ENCODE measurements around the gene SV2A. TPM values are rescaled to one million over a fixed set of nuclear protein-coding genes. Genes with fewer than 3 reads are reported as not detected.
"Not testable (repeated sequence)": the region's sequence is repeated elsewhere in the genome, so short reads cannot be mapped to it uniquely, and the experiment has no call there.

The SV2A gene
- total RNA-seq, 1 donor from 2014 or later = 1.7 TPM

- no peak for ATAC-seq
- DNase-seq (ENCODE audit: low spot score) = peak; percentile 75
- intact Hi-C loops (cut with DNase I) = no loop called here
Measured at GRCh38 chr1:149888999-149889289, 28.7 kb downstream of the SV2A start.

DNA sequence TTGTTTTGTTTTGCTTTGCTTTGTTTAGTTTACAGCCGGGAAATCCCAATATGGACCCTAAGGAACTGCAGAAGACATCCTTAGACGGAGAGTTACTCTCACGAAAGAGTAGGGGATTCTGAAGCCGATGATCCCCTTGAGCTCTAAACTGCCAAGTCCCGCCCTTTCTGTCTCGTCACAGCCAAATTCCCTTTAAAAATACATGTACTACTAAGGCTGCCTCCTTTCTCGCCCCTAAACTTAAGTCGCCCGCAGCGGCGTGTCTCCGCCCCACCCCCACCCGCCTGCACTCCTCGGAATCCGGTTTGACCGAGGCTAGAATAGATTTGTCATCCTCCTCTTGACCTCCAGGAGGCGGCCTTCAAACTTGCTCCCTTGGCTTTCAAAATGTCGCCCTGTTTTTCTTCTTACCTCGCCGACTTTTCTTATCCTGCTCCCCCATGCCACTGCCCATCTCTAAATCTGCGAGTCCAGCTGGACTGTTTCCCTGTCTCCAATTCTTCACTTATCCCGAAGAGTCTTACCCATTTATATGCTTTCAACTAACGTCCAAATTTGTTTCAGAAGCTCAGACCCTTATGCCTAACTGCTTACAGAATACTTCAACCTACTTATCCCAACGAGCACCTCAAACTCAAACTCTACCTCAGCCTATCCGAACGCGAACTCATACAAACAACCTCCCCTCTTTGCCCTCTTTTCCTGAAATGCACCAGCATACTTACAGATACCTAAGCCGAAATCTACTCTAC lies 29.2 kb downstream of the SV2A start:
- peak; percentile 63 for ATAC-seq
- DNase-seq (ENCODE audit: low spot score) = peak; percentile 90
- intact Hi-C loops (cut with DNase I) = no loop called here

DNA sequence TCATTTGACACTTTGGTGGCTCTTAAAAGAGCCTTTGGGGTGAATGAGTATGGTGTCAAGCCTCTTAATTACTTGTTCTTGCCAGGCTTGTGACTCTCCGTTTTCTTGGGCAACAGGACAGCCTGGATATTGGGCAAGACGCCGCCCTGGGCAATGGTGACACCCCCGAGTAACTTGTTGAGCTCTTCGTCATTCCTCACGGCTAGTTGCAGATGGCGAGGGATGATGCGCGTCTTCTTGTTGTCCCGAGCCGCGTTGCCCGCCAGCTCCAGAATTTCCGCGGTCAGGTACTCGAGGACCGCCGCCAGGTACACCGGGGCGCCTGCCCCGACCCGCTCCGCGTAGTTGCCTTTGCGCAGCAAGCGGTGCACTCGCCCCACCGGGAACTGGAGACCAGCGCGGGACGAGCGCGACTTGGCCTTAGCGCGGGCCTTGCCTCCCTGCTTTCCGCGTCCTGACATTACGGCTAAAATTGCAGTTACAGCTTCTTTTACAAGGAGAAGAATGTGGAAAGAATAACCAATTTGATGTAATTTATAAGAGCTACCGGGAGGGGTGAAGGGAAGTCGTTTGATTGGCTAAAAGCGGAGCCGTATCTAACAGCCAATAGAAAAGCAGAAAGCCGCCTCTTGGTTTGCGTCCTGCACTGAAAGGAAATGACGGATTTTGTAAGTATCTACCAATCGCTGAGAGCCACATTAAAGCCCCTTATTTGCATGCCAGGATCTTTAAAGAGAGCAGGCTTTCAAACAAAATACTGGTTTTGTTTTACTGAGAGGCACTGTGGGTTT lies 30.0 kb downstream of the SV2A start:
- peak; percentile 84 for DNase-seq (ENCODE audit: low spot score)
- ATAC-seq = peak; percentile 86
- intact Hi-C loops (cut with DNase I) = no loop called here

DNA sequence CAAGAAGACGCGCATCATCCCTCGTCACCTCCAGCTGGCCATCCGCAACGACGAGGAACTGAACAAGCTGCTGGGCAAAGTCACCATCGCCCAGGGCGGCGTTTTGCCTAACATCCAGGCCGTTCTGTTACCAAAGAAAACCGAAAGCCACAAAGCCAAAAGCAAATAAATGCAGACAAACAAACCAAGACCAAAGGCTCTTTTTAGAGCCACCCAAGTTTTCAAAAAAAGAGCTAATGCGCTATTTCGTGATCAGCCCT lies 30.5 kb downstream of the SV2A start:
- intact Hi-C loops (cut with DNase I); ATAC-seq; DNase-seq (ENCODE audit: low spot score): not testable (repeated sequence)

DNA sequence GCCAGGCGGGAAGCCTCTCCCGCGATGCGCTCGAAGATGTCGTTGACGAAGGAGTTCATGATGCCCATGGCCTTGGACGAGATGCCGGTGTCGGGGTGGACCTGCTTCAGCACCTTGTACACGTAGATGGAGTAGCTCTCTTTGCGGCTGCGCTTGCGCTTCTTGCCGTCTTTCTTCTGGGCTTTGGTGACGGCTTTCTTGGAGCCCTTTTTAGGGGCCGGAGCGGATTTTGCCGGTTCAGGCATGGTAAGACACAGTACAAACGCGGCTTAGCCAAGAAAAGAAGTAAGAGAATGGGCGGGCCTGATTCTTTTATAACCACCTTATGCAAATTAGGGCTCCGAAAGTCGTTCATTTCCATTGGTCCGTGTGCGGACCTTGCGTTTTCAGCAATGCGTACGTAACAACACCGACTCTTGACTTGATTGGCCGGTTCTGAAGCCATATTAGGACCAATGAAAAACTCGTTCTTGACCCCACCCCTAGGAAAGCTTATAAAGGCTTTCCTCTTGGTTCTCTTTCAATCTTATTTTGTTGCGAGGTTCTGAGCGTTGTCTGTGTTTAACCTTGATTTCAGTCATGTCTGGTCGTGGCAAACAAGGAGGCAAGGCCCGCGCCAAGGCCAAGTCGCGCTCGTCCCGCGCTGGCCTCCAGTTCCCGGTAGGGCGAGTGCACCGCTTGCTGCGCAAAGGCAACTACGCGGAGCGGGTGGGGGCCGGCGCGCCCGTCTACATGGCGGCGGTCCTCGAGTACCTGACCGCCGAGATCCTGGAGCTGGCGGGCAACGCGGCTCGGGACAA lies 31.0 kb downstream of the SV2A start:
- intact Hi-C loops (cut with DNase I) = no loop called here
- peak; percentile 90 for ATAC-seq
- peak; percentile 89 for DNase-seq (ENCODE audit: low spot score)

DNA sequence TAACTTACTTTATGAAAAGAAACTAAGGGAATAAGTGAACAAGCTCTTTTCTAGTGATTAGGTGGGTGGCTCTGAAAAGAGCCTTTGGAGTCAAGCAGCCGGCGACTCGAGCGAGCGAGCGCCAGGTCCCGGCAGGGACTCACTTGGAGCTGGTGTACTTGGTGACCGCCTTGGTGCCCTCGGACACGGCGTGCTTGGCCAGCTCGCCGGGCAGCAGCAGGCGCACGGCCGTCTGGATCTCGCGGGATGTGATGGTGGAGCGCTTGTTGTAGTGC lies 31.6 kb downstream of the SV2A start:
- DNase-seq (ENCODE audit: low spot score); intact Hi-C loops (cut with DNase I): not testable (repeated sequence)
- ATAC-seq = peak; percentile 2

DNA sequence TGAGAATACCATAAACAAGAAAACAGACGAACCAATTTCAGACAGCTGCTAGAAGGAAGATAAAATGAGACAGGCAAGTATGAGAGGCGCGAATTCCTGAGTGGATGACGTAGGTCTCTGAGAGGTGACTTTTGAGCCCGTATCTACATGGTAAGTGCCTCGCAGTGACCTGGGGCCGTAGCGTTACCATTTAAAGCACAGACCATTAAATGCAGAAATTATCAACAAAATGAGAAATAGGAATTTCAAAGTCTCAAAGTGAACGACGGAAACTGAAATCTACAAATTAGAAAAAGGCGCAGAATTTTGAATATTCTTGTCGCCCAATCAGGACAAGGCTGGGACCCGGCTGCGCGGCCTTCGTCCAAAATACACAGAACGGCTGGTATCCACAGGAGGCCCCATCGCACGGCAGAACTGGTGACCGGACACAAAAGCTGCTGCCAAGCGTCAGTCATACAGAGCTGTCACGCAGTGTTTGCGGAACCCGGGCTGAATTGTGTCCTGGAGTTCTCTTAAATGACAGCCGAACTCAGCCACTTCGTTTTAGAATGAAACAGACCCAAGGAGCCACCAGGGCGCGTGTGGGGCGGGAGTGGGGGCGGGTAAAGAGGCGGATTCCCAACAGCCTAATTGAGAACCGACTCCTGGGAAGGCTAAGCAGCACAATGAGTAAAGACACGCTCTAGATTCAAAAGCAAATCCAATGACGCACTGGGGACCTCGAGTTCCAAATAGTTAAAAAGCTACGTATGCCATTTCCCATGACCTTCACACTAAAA lies 32.1 kb downstream of the SV2A start:
- peak; percentile 74 for ATAC-seq
- peak; percentile 92 for DNase-seq (ENCODE audit: low spot score)
- intact Hi-C loops (cut with DNase I) = no loop called here

- no peak for ATAC-seq
- intact Hi-C loops (cut with DNase I) = no loop called here
- no peak for DNase-seq (ENCODE audit: low spot score)
Measured at GRCh38 chr1:149884433-149885338, 33.0 kb downstream of the SV2A start.

DNA sequence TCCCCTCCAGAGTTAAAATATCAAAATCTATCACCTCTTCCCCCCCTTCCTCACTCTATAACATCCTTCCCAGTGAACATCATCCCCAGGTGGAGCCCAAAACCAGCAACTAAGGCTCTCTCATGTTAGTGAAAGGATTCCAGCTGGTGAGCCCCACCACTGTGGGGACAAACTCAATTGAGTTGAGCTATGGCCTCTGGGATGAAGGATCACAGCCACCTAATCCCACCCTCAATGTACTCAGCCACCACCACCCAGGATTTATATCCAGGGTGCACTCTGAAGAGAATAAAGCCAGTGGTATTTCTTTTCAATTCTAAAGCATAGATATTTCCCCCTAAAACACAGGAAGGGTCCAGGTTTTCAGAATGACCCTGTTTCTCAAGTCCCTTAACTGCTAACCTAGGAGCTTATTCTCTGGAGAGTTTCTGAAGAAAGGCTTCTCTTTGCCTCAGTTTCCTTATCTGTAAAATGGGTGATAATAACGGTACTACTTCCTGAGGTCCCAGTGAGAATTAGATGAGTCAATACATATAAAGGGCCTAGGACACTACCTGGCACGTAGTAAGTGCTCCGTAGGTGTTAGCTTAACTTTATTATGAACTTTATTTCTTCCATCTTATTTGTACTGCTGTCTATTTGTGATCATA lies 33.9 kb downstream of the SV2A start:
- DNase-seq (ENCODE audit: low spot score) = no peak
- intact Hi-C loops (cut with DNase I) = no loop called here
- no peak for ATAC-seq

DNA sequence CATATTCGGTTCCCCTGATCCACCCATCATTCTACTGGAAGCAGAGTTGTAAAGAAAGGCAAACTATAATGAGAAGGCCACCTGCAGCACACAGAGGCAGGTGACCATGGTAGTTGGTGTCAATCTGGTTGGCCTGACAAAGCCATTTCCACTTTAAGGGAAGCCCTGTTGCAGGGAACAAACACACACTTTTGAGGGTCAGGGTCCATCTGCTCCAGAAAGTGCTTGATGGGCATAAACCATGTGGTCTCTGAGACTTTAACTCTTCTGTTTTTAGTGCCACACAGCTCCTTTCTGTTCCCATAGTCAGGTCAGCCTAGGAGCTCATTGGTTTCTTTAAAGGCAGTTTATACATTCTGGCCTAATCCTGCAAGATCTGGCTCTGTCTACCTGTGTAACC lies 35.8 kb downstream of the SV2A start:
- intact Hi-C loops (cut with DNase I) = no loop called here
- no peak for DNase-seq (ENCODE audit: low spot score)
- ATAC-seq = no peak

GRCh38 chr1:149879556-149879955 lies 38.1 kb downstream of the SV2A start:
- DNase-seq (ENCODE audit: low spot score) = no peak
- ATAC-seq = no peak
- intact Hi-C loops (cut with DNase I) = no loop called here

- ATAC-seq (no peak), DNase-seq (ENCODE audit: low spot score) (no peak)
- intact Hi-C loops (cut with DNase I) = no loop called here
Measured at GRCh38 chr1:149877211-149877946, 40.3 kb downstream of the SV2A start.

DNA sequence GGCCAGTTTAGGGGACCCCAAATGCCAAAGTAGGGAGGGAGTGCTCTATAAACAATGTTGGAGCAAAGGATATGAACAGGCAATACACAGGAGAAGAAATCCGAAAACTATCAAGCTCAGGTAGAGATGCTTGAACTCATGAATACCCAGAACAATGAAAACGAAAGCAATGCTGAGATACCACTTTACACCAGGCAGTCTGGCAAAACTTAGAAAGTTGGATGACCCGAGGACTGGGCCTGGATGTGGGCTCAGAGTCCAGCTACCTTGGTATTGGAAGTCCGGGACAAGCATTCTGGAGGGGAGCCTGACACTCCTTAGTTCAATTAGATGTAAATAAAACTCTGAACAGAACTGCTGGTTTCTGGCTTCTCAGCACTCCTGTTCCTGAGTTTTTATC lies 44.6 kb downstream of the SV2A start:
- ATAC-seq; intact Hi-C loops (cut with DNase I); DNase-seq (ENCODE audit: low spot score): not testable (repeated sequence)

- DNase-seq (ENCODE audit: low spot score); intact Hi-C loops (cut with DNase I): not testable (repeated sequence)
- ATAC-seq = peak; percentile 53
Measured at GRCh38 chr1:149866887-149867286, 50.8 kb downstream of the SV2A start.

DNA sequence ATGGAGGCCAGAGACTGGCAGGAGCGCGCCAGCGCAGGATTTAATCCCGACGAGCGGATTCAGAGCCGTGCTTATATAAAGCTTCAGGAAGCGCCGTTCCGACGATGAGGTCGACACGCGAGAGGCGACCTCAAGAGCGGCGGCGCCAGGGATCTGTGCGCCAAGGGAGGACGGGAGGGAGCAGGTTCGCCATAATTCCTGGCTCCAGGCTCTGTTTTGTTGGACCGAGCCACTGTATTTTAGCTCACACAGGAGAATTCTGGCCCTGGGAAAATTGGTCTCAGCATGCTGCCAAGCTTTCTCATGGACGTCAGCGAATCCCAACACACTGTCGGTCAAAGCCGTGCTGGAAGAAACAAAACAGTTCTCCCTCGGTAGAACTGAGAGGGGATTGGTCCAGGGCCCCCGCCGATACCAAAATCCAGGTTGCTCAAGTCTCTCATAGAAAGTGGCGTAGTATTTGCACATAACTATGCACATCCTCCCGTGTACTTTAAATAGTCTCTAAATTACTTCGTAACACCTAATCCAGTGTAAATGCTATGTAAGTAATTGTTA lies 56.1 kb downstream of the SV2A start:
- peak; percentile 71 for ATAC-seq
- intact Hi-C loops (cut with DNase I); DNase-seq (ENCODE audit: low spot score): not testable (repeated sequence)

DNA sequence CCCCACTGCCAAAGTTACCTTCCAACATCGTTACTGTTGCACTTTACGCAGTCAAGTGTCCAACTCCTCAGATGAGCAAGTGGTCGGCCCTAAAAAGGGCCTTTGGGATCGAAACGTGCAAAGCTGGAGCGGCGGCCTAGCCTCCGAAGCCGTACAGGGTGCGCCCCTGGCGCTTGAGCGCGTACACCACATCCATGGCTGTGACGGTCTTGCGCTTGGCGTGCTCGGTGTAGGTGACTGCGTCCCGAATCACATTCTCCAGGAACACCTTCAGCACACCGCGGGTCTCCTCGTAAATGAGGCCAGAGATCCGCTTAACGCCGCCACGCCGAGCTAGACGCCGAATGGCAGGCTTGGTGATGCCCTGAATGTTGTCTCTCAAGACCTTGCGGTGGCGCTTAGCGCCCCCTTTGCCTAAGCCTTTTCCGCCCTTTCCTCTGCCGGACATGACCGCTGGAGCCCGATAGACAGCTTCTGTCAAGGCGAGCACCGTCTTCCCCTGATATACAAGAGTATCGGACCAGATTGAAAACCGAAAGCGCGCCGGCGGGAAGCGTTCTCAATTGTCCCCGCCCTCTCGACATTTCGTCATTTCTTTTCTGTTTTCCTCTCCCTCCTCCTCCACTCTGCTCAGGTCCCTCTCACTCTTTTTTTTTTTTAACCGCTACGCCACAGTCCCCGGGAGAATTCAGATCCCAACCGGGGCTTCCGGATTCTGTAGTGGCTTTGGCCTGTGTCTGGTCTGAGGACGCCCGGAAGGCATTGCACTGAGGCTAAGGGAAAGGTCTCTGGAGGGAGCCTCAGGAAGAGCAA lies 56.8 kb downstream of the SV2A start:
- DNase-seq (ENCODE audit: low spot score); intact Hi-C loops (cut with DNase I): not testable (repeated sequence)
- ATAC-seq = peak; percentile 94
